Uterus (tissue), 4 donors: Measurements from ENCODE around the gene KNOP1. TPM values are rescaled to one million over a fixed set of nuclear protein-coding genes. Genes with fewer than 3 reads are reported as not detected.

ENCODE experiments used
- DNase-seq, 2 donors: peaks; one replicate each; pipeline ENCODE4 v3.0.0-alpha.2; 2019 to 2020
- H3K27ac ChIP-seq, 2 donors: fragments of 200-600 bp; sonication (generic); 1 replicate in 1 of 2; 2 replicates in 1 of 2; pipeline ENCODE4 v1.5.1; 2016 to 2018
- H3K27me3 ChIP-seq, 2 donors: fragments of 200-600 bp; sonication (generic); one replicate each; pipeline ENCODE4 v1.5.1; 2018 to 2019; ENCODE audit warnings: control low read depth in 1 of 2
- H3K36me3 ChIP-seq, 2 donors: fragments of 200-600 bp; sonication (generic); one replicate each; pipeline ENCODE4 v1.5.1; 2019; ENCODE audit warnings: control low read depth in 1 of 2
- H3K4me1 ChIP-seq, 2 donors: fragments of 200-600 bp; sonication (generic); one replicate each; pipeline ENCODE4 v1.5.1; 2018 to 2019; ENCODE audit warnings: control low read depth in 1 of 2
- H3K4me3 ChIP-seq, 2 donors: fragments of 200-600 bp; sonication (generic); 1 replicate in 1 of 2; 2 replicates in 1 of 2; pipeline ENCODE4 v1.5.1; 2018 to 2019; ENCODE audit warnings: mild to moderate bottlenecking in 1 of 2
- H3K9me3 ChIP-seq, 2 donors: fragments of 200-600 bp; sonication (generic); one replicate each; pipeline ENCODE4 v1.5.1; 2019; ENCODE audit warnings: control low read depth in 1 of 2
- CTCF ChIP-seq, 4 experiments: fragments of 200-600 bp in 2 of 4; fragments of 450-650 bp in 2 of 4; sonication (generic) in 2 of 4; IDR thresholded peaks; one replicate each; pipeline ENCODE4 v1.5.1; 2016 to 2019; ENCODE audit warnings: antibody characterized with exemption in 4 of 4, mild to moderate bottlenecking in 2 of 4, moderate library complexity in 1 of 4
- POLR2A ChIP-seq, 2 donors: fragments of 450-650 bp; IDR thresholded peaks; one replicate each; pipeline ENCODE4 v1.6.1; 2016; ENCODE audit warnings: antibody characterized with exemption in 2 of 2, mild to moderate bottlenecking in 1 of 2, moderate library complexity in 1 of 2
- intact Hi-C: fragments of 100-400 bp; cut with DNase I; formaldehyde crosslinking; loops from one replicate; pipeline ENCODE4 v1.15.1; 2023; ENCODE audit warnings: low total_unique reads
- total RNA-seq, 4 donors: library from RNA; depleted of rRNA in 3 of 4; stranded (reverse); fragments of >200 nt in 3 of 4; gene quantifications; one replicate each; pipeline versions ENCODE4 v1.1.0 to v1.2.4, GENCODE V29; 2014 to 2023
- donor health status: DM: yes; HTN: yes; CAD: no.

KNOP1 gene
- total RNA-seq, 4 donors from 2014 or later: 1.5 to 20.5 (median 9.4) TPM

- H3K36me3 ChIP-seq: no peaks in the 10 kb centered on the region
- TF ChIP-seq POLR2A (IDR thresholded peaks at IDR 0.05) (no peak), CTCF (IDR thresholded peaks at IDR 0.05) (no peak)
Measured at GRCh38 chr16:19657831-19658230, 60.2 kb downstream of the KNOP1 start.

GRCh38 chr16:19655242-19655777 is 62.7 kb downstream of the KNOP1 start:
- TF ChIP-seq POLR2A (IDR thresholded peaks at IDR 0.05) (no peak), CTCF (IDR thresholded peaks at IDR 0.05) (no peak)
- Histone ChIP-seq H3K4me3 (no peak overlapping the region), H3K36me3 (no peaks in the 10 kb centered on the region), H3K4me1 (no peaks in the 10 kb centered on the region), H3K27me3 (no peaks in the 10 kb centered on the region), H3K27ac (no peak overlapping the region), H3K9me3 (no peaks in the 10 kb centered on the region)
- intact Hi-C loops: no loop called here
- DNase-seq: no peak

More at GRCh38 chr16:19657831-19658230, 60.2 kb downstream of the KNOP1 start:
- intact Hi-C loops: no loop called here
- no peaks in the 10 kb centered on the region for H3K4me1 ChIP-seq
- no peak for DNase-seq
- no peaks in the 10 kb centered on the region for H3K9me3 ChIP-seq
- no peak overlapping the region for H3K27ac ChIP-seq
- H3K27me3 ChIP-seq: no peaks in the 10 kb centered on the region
- no peak overlapping the region for H3K4me3 ChIP-seq

- Histone ChIP-seq H3K4me1 (no peaks in the 10 kb centered on the region), H3K27me3 (no peaks in the 10 kb centered on the region), H3K4me3 (no peak overlapping the region), H3K27ac (no peak overlapping the region), H3K9me3 (no peaks in the 10 kb centered on the region), H3K36me3 (no peaks in the 10 kb centered on the region)
- intact Hi-C loops: no loop called here
- no peak for DNase-seq
- no peak for TF ChIP-seq POLR2A (IDR thresholded peaks at IDR 0.05)
- no peak for TF ChIP-seq CTCF (IDR thresholded peaks at IDR 0.05)
Measured at GRCh38 chr16:19654147-19654546, 63.9 kb downstream of the KNOP1 start.

Other genes starting within 250 kb of the KNOP1 start
- gene GDE1, start 196.1 kb downstream of the KNOP1 start, total RNA-seq: 10 to 100 TPM; 12.9 to 43.9 (median 35.6) TPM
- 10 to 100 TPM in 3 of 4 donors, 1 to 10 TPM in 1; 5.1 to 52.7 (median 24.5) TPM for gene CCP110, start 194.3 kb downstream of the KNOP1 start, total RNA-seq
- gene VPS35L, start 162.5 kb downstream of the KNOP1 start, total RNA-seq: 100 to 1,000 TPM in 2 of 4 donors, 10 to 100 TPM in 2; 34.8 to 110 (median 88.2) TPM
- gene IQCK, start within 50 bp of the KNOP1 start, total RNA-seq: 10 to 100 TPM; 14.7 to 27.2 (median 21.1) TPM
- 10 to 100 TPM; 16.5 to 53.0 (median 22.3) TPM for gene GPRC5B, start 166.6 kb upstream of the KNOP1 start, total RNA-seq